PC-3 (cell line): ENCODE measurements around the gene CPEB2. TPM values are rescaled to one million over a fixed set of nuclear protein-coding genes. Genes with fewer than 3 reads are reported as not detected.

Experiments
- ATAC-seq: fragments of 200-7000 bp; cut with Tn5 transposase; 2 replicates; pipeline ENCODE4 v1.9.1; 2020; ENCODE audit warnings: mild to moderate bottlenecking, moderate library complexity
- BruUV-seq: library from RNA; stranded (reverse); fragments of 400-500 nt; replicated peaks from 2 replicates; lab custom pipeline; 2021; lab: Mats Ljungman, UMichigan
- CTCF ChIA-PET: fragments of 300-600 bp; sonication (Branson Sonifier 250); formaldehyde crosslinking; loops from one replicate; lab custom pipeline; 2022; ENCODE audit warnings: antibody characterized with exemption; lab: Charles Lee
- POLR2A ChIA-PET: fragments of 300-600 bp; sonication (Branson Sonifier 250); formaldehyde crosslinking; loops from one replicate; lab custom pipeline; 2022; ENCODE audit warnings: antibody characterized with exemption; ENCODE audit not compliant: unreplicated experiment; lab: Charles Lee
- DNase-seq: peaks from one replicate; pipeline ENCODE4 v3.0.0-alpha.2; 2015
- H2AFZ ChIP-seq: fragments of 300-600 bp; sonication (generic); 2 replicates; pipeline ENCODE4 v1.6.0; 2016; ENCODE audit warnings: antibody characterized with exemption, low read length
- H3F3A ChIP-seq: fragments of 300-600 bp; sonication (generic); one replicate; pipeline ENCODE4 v1.6.0; 2017; ENCODE audit warnings: antibody characterized with exemption, low read length, control low read depth, mild to moderate bottlenecking; ENCODE audit not compliant: unreplicated experiment
- H3K27ac ChIP-seq: fragments of 300-600 bp; sonication (generic); 2 replicates; pipeline ENCODE4 v1.5.1; 2016; ENCODE audit warnings: mild to moderate bottlenecking, low read length
- H3K27me3 ChIP-seq: fragments of 300-600 bp; sonication (generic); 2 replicates; pipeline ENCODE4 v1.6.1; 2016; ENCODE audit warnings: low read length, mixed read lengths
- H3K36me3 ChIP-seq: fragments of 300-600 bp; sonication (generic); 2 replicates; pipeline ENCODE4 v1.6.1; 2016; ENCODE audit warnings: low read depth, mixed run types, low read length, mixed read lengths
- H3K4me1 ChIP-seq: fragments of 300-600 bp; sonication (generic); 2 replicates; pipeline ENCODE4 v1.5.1; 2016; ENCODE audit warnings: low read length; ENCODE audit not compliant: insufficient read depth
- H3K4me2 ChIP-seq: fragments of 300-600 bp; sonication (generic); 2 replicates; pipeline ENCODE4 v1.6.0; 2016; ENCODE audit warnings: low read length
- H3K4me3 ChIP-seq: fragments of 300-600 bp; sonication (generic); 2 replicates; pipeline ENCODE4 v1.5.1; 2016; ENCODE audit warnings: mild to moderate bottlenecking, low read length, mixed read lengths
- H3K79me2 ChIP-seq: fragments of 300-600 bp; sonication (generic); 2 replicates; pipeline ENCODE4 v1.6.1; 2017; ENCODE audit warnings: low read length, mixed read lengths
- H3K9ac ChIP-seq: fragments of 300-600 bp; sonication (generic); 2 replicates; pipeline ENCODE4 v1.6.0; 2016; ENCODE audit warnings: mild to moderate bottlenecking, low read length
- H3K9me2 ChIP-seq: fragments of 300-600 bp; sonication (generic); replicated peaks from 2 replicates; pipeline ENCODE4 v1.6.1; 2016; ENCODE audit warnings: mixed run types, low read length, mixed read lengths
- H3K9me3 ChIP-seq: fragments of 300-600 bp; sonication (generic); 2 replicates; pipeline ENCODE4 v1.6.1; 2016; ENCODE audit warnings: low read length, mixed read lengths
- H4K20me1 ChIP-seq: fragments of 300-600 bp; sonication (generic); 2 replicates; pipeline ENCODE4 v1.6.1; 2016; ENCODE audit warnings: low read length, mixed read lengths
- EZH2 ChIP-seq: fragments of 300-600 bp; sonication (generic); IDR thresholded peaks from one replicate; pipeline ENCODE4 v1.6.1; 2017; ENCODE audit warnings: antibody characterized with exemption, mild to moderate bottlenecking, low read length; ENCODE audit not compliant: unreplicated experiment
- EZH2phosphoT487 ChIP-seq: fragments of 300-600 bp; sonication (generic); IDR thresholded peaks from 2 replicates; pipeline ENCODE4 v1.6.1; 2018; ENCODE audit warnings: mild to moderate bottlenecking, antibody characterized with exemption, low read length, borderline replicate concordance
- intact Hi-C: fragments of 100-400 bp; cut with micrococcal nuclease; formaldehyde crosslinking; loops from 2 replicates; pipeline ENCODE4 v1.9.0; 2023
- total RNA-seq: library from RNA; depleted of rRNA; stranded (reverse); fragments of >200 nt; gene quantifications from 2 replicates; pipeline ENCODE4 v1.2.3, GENCODE V29; 2014
- TF ChIP-seq, protein P1 (sequence below): fragments of 300-600 bp; sonication (generic); conservative IDR thresholded peaks from 2 replicates; pipeline ENCODE4 v1.5.1; 2017; ENCODE audit warnings: antibody characterized with exemption, low read depth, mild to moderate bottlenecking, low read length

CPEB2 gene
- total RNA-seq, 1 experiment from 2014 or later, result 1.8 TPM

DNA sequence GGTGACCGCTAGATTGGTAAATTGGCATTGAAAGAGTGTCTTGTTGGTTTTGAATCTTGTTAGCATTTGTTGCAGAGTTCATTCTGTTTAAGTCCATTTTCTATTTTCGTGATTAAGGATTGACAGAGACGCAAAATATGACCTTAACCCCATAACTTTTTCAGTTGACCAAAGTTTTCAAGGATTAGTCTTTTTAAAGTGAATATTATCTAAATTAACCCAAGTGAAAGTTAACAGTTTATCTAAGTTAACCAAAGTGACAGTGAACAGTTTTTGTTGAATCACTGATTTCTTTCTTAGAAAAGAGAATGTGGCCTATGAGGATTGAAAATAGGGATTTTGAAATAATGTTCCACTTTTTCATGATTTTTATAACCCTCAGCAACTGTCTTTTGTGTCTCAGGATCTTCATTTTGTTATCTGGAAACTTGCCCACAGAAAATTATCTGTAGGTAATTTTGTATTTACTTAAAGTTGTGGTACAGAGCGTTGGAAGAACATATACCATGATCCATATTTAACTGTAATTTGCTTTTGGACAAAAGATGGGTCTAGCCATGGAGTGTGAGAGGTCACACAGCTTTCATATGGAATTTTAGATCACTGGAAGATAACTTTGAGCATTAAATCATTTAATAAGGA, 3.3 kb downstream of the CPEB2 start:
- ChIA-PET CTCF (interaction anchor here (0.6 to 1.0 kb wide), 2 partner anchors 256 to 1274 kb away, joined by 3 to 4 read pairs; no protein-coding TSS in a partner anchor), POLR2A (interaction anchor here (0.7 kb wide), 1 partner anchor 158 kb away, joined by 3 read pairs; no protein-coding TSS in a partner anchor)
- BruUV-seq, result TSS peak; percentile 42
- Histone ChIP-seq H3K9me3 (no peaks in the 10 kb centered on the region), H3K9ac (peak overlapping the region; percentile 76), H3K27ac (peak overlapping the region; percentile 39), H3K36me3 (no peaks in the 10 kb centered on the region; the same call in 1 of the 2 replicates), H2AFZ (peak overlapping the region; percentile 73; the same call in 1 of the 2 replicates), H3K4me1 (peaks cover 16% of the 10 kb centered on the region; the same call in 1 of the 2 replicates), H3K4me3 (peak overlapping the region; percentile 75), H3K9me2 (no peaks in the 10 kb centered on the region), H4K20me1 (peaks cover 9% of the 10 kb centered on the region; the same call in 1 of the 2 replicates), H3K79me2 (peaks cover 43% of the 10 kb centered on the region), H3F3A (no peaks in the 10 kb centered on the region), H3K4me2 (peak overlapping the region; percentile 86), H3K27me3 (no peaks in the 10 kb centered on the region)
- intact Hi-C loops, result loop anchor here (1.0 to 10.0 kb wide), 3 partner anchors 121 to 1351 kb away; no protein-coding TSS in a partner anchor
- DNase-seq (no peak), ATAC-seq (no peak)
- no peak for TF ChIP-seq EZH2phosphoT487
- TF ChIP-seq, protein P1, sequence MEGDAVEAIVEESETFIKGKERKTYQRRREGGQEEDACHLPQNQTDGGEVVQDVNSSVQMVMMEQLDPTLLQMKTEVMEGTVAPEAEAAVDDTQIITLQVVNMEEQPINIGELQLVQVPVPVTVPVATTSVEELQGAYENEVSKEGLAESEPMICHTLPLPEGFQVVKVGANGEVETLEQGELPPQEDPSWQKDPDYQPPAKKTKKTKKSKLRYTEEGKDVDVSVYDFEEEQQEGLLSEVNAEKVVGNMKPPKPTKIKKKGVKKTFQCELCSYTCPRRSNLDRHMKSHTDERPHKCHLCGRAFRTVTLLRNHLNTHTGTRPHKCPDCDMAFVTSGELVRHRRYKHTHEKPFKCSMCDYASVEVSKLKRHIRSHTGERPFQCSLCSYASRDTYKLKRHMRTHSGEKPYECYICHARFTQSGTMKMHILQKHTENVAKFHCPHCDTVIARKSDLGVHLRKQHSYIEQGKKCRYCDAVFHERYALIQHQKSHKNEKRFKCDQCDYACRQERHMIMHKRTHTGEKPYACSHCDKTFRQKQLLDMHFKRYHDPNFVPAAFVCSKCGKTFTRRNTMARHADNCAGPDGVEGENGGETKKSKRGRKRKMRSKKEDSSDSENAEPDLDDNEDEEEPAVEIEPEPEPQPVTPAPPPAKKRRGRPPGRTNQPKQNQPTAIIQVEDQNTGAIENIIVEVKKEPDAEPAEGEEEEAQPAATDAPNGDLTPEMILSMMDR, result no peak

GRCh38 chr4:15006416-15007024, 4.2 kb downstream of the CPEB2 start:
- Histone ChIP-seq H3K9ac (0 out of 2 replicates have a peak overlapping the region, but pooled peaks have one; percentile 76), H3K4me1 (peaks cover 11% of the 10 kb centered on the region; the same call in 1 of the 2 replicates), H2AFZ (no peak overlapping the region), H3K27ac (no peak overlapping the region), H3K4me3 (peak overlapping the region; percentile 75), H3K9me2 (no peaks in the 10 kb centered on the region), H3K27me3 (no peaks in the 10 kb centered on the region), H3K4me2 (peak overlapping the region; percentile 86), H3K79me2 (peaks cover 43% of the 10 kb centered on the region), H3K9me3 (no peaks in the 10 kb centered on the region), H3K36me3 (no peaks in the 10 kb centered on the region; the same call in 1 of the 2 replicates), H4K20me1 (peaks cover 9% of the 10 kb centered on the region; the same call in 1 of the 2 replicates), H3F3A (no peaks in the 10 kb centered on the region)
- TF ChIP-seq EZH2phosphoT487, result no peak
- TF ChIP-seq EZH2, result no peak
- TF ChIP-seq, protein P1, result peak; percentile 48
- ChIA-PET POLR2A (no interaction called here), CTCF (interaction anchor here (0.6 to 1.0 kb wide), 2 partner anchors 256 to 1273 kb away, joined by 3 to 4 read pairs; no protein-coding TSS in a partner anchor)
- no peak for ATAC-seq
- no TSS peak for BruUV-seq
- DNase-seq, result peak; percentile 14
- intact Hi-C loops, result loop anchor here (10.0 kb wide), 2 partner anchors 122 to 1352 kb away; no protein-coding TSS in a partner anchor
